OCI-LY1 (cell line): ENCODE data around the gene PLOD2.

Experiments used
- H2AFZ ChIP-seq: fragments of 200-600 bp; sonication (generic), shearing (Covaris generic); 2 replicates; pipeline ENCODE4 v1.6.0; 2014; ENCODE audit warnings: antibody characterized with exemption, mild to moderate bottlenecking, low read length
- H3F3A ChIP-seq: fragments of 200-600 bp; sonication (generic), shearing (Covaris generic); 2 replicates; pipeline ENCODE4 v1.6.0; 2014; ENCODE audit warnings: mild to moderate bottlenecking, antibody characterized with exemption, low read length, moderate library complexity; ENCODE audit not compliant: insufficient read depth
- H3K27ac ChIP-seq: fragments of 200-600 bp; sonication (generic); 2 replicates; pipeline ENCODE4 v1.5.1; 2014; ENCODE audit warnings: low read length, mixed run types, mild to moderate bottlenecking, low read depth; ENCODE audit not compliant: poor library complexity, severe bottlenecking
- H3K27me3 ChIP-seq: fragments of 200-600 bp; sonication (generic); 2 replicates; pipeline ENCODE4 v1.6.0; 2014; ENCODE audit warnings: antibody characterized with exemption, mild to moderate bottlenecking, low read length, moderate library complexity; ENCODE audit not compliant: insufficient read depth
- H3K36me3 ChIP-seq: fragments of 200-600 bp; sonication (generic); 2 replicates; pipeline ENCODE4 v1.6.1; 2014; ENCODE audit warnings: mild to moderate bottlenecking, antibody characterized with exemption, low read length, moderate library complexity, mixed read lengths; ENCODE audit not compliant: insufficient read depth
- H3K4me1 ChIP-seq: fragments of 200-600 bp; sonication (generic); 2 replicates; pipeline ENCODE4 v1.5.1; 2014; ENCODE audit warnings: mild to moderate bottlenecking, low read length, moderate library complexity; ENCODE audit not compliant: insufficient read depth, severe bottlenecking
- H3K4me2 ChIP-seq: fragments of 200-600 bp; sonication (generic), shearing (Covaris generic); 2 replicates; pipeline ENCODE4 v1.6.1; 2014; ENCODE audit warnings: low read length
- H3K4me3 ChIP-seq: fragments of 200-600 bp; sonication (generic); 2 replicates; pipeline ENCODE4 v1.5.1; 2014; ENCODE audit warnings: low read length, low read depth, mild to moderate bottlenecking, mixed read lengths; ENCODE audit not compliant: poor library complexity, severe bottlenecking
- H3K79me2 ChIP-seq: fragments of 200-600 bp; shearing (Covaris generic); 2 replicates; pipeline ENCODE4 v1.6.1; 2016; ENCODE audit warnings: mixed run types, low read length, mixed read lengths; ENCODE audit not compliant: insufficient read depth
- H3K9ac ChIP-seq: fragments of 200-600 bp; sonication (generic), shearing (Covaris generic); 2 replicates; pipeline ENCODE4 v1.6.1; 2014; ENCODE audit warnings: mild to moderate bottlenecking, low read length, mixed read lengths
- H3K9me2 ChIP-seq: fragments of 200-600 bp; sonication (generic), shearing (Covaris generic); 2 replicates; pipeline ENCODE4 v1.6.1; 2014; ENCODE audit warnings: low read depth, mild to moderate bottlenecking, low read length, mixed read lengths
- H3K9me3 ChIP-seq: fragments of 200-600 bp; shearing (Covaris generic); 2 replicates; pipeline ENCODE4 v1.6.1; 2014; ENCODE audit warnings: low read length, mixed read lengths
- H4K20me1 ChIP-seq: fragments of 200-600 bp; sonication (generic), shearing (Covaris generic); 2 replicates; pipeline ENCODE4 v1.6.0; 2016; ENCODE audit warnings: mild to moderate bottlenecking, low read length; ENCODE audit not compliant: insufficient read depth
- EZH2 ChIP-seq: fragments of 200-600 bp; sonication (generic), shearing (Covaris generic); IDR thresholded peaks from 2 replicates; pipeline ENCODE4 v1.8.0; 2017; ENCODE audit warnings: borderline replicate concordance, mixed run types, mild to moderate bottlenecking, antibody characterized with exemption, low read length, moderate library complexity, mixed read lengths
- TF ChIP-seq, protein P1 (sequence below): fragments of 200-600 bp; sonication (generic), shearing (Covaris generic); IDR thresholded peaks from 2 replicates; pipeline ENCODE4 v1.5.1; 2017; ENCODE audit warnings: mild to moderate bottlenecking, antibody characterized with exemption, low read length, moderate library complexity, mixed read lengths

The PLOD2 gene

DNA sequence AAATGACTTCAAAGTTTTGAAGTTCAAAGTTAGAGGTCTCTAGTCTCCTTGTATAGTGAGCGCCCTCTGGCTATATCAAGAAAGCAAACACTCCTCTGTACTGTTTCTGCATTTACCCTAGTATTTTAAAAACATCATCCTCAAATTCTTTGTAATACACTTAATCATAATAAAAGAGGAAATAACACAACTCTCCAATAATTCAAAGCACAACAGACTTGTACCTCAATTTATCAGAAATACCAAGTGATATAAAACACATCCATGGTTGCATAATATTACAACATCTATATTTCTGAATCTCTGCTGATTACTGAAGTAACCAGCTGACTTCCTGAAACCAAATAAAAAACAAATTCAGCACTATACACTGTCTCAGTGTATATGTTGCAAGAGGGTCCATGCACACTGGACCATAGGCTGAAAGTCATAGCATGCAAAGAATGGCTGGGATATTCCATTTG is 12.5 kb downstream of the PLOD2 start:
- TF ChIP-seq, protein P1, sequence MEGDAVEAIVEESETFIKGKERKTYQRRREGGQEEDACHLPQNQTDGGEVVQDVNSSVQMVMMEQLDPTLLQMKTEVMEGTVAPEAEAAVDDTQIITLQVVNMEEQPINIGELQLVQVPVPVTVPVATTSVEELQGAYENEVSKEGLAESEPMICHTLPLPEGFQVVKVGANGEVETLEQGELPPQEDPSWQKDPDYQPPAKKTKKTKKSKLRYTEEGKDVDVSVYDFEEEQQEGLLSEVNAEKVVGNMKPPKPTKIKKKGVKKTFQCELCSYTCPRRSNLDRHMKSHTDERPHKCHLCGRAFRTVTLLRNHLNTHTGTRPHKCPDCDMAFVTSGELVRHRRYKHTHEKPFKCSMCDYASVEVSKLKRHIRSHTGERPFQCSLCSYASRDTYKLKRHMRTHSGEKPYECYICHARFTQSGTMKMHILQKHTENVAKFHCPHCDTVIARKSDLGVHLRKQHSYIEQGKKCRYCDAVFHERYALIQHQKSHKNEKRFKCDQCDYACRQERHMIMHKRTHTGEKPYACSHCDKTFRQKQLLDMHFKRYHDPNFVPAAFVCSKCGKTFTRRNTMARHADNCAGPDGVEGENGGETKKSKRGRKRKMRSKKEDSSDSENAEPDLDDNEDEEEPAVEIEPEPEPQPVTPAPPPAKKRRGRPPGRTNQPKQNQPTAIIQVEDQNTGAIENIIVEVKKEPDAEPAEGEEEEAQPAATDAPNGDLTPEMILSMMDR: peak; percentile 18; the same call in 1 of the 2 replicates
- TF ChIP-seq EZH2: no peak
- H3K27me3 ChIP-seq: no peaks in the 10 kb centered on the region
- H3K9me2 ChIP-seq: no peaks in the 10 kb centered on the region
- no peak overlapping the region for H3K4me2 ChIP-seq
- H3K9ac ChIP-seq: no peak overlapping the region
- no peak overlapping the region for H3K27ac ChIP-seq
- no peaks in the 10 kb centered on the region for H3K79me2 ChIP-seq
- no peaks in the 10 kb centered on the region for H3F3A ChIP-seq
- H3K4me1 ChIP-seq: no peaks in the 10 kb centered on the region
- no peaks in the 10 kb centered on the region for H3K36me3 ChIP-seq
- H3K4me3 ChIP-seq: no peak overlapping the region
- H4K20me1 ChIP-seq: no peaks in the 10 kb centered on the region
- no peaks in the 10 kb centered on the region for H3K9me3 ChIP-seq
- H2AFZ ChIP-seq: no peak overlapping the region

DNA sequence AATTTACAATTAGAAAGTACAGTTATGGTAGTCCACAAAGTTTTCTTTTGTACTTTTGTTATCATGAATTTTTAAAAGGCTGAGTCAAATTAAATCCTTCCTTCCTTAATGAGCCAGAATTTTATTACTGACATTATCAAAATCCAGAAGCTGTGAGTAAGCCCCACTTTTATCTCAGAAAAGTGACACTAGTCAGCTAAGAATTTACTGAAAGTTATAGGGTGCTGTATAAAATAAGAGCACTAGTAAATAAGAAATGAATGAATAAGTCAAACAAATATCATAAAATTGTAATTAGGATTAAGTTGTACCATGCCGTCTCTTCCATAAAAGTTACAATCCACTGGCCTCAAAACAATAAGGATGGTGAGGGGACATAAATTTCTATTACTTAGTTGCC is 15.3 kb downstream of the PLOD2 start:
- H3K27me3 ChIP-seq: no peaks in the 10 kb centered on the region
- no peaks in the 10 kb centered on the region for H3F3A ChIP-seq
- no peak overlapping the region for H2AFZ ChIP-seq
- no peak overlapping the region for H3K9ac ChIP-seq
- no peaks in the 10 kb centered on the region for H3K9me3 ChIP-seq
- H3K4me3 ChIP-seq: no peak overlapping the region
- no peaks in the 10 kb centered on the region for H3K9me2 ChIP-seq
- no peaks in the 10 kb centered on the region for H3K79me2 ChIP-seq
- H3K4me1 ChIP-seq: no peaks in the 10 kb centered on the region
- no peaks in the 10 kb centered on the region for H3K36me3 ChIP-seq
- no peak overlapping the region for H3K4me2 ChIP-seq
- TF ChIP-seq EZH2: no peak
- TF ChIP-seq, protein P1: no peak
- H4K20me1 ChIP-seq: no peaks in the 10 kb centered on the region
- no peak overlapping the region for H3K27ac ChIP-seq

DNA sequence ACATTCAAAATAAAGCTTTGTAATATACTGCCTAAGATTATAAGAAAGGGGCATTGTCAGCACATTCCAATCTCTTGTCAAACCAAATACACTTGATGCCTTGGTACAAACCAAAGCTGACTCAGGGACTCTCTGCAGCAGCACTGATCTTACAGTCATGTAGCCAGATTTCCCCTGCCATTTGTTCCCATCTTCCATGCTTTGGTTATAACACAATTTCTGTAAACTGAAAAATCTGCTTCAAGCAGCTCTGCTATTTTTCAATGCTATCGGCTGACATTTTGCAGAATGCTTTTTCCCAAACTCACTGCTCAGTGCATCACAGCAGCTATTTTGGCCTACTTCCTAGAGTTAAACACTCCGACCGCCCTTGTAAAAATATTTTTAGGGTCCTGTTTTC is 18.2 kb downstream of the PLOD2 start:
- Histone ChIP-seq H3K27me3 (no peaks in the 10 kb centered on the region), H4K20me1 (no peaks in the 10 kb centered on the region), H3K4me1 (no peaks in the 10 kb centered on the region), H2AFZ (no peak overlapping the region), H3K4me2 (no peak overlapping the region), H3K27ac (no peak overlapping the region), H3K79me2 (no peaks in the 10 kb centered on the region), H3K9me2 (no peaks in the 10 kb centered on the region), H3K9ac (no peak overlapping the region), H3K4me3 (no peak overlapping the region), H3F3A (no peaks in the 10 kb centered on the region), H3K36me3 (no peaks in the 10 kb centered on the region), H3K9me3 (no peaks in the 10 kb centered on the region)
- no peak for TF ChIP-seq EZH2
- TF ChIP-seq, protein P1: no peak
